Measurements from ENCODE around the gene FOXD4L6.
"Not testable (repeated sequence)": the region's sequence is repeated elsewhere in the genome, so short reads cannot be mapped to it uniquely, and the experiment has no call there.

- TF ChIP-seq CTCF (IDR thresholded peaks at IDR 0.05; ENCODE audit: insufficient read depth, low read depth, low read length); EZH2 (IDR thresholded peaks at IDR 0.05; ENCODE audit: insufficient read depth, low read length): not testable (repeated sequence)
Measured at GRCh38 chr9:41141878-41142277, 13.4 kb upstream of the FOXD4L6 start.

Measured in astrocyte (in vitro differentiated cells and primary cell).